ENCODE data around the gene PEPD.

The PEPD gene

DNA sequence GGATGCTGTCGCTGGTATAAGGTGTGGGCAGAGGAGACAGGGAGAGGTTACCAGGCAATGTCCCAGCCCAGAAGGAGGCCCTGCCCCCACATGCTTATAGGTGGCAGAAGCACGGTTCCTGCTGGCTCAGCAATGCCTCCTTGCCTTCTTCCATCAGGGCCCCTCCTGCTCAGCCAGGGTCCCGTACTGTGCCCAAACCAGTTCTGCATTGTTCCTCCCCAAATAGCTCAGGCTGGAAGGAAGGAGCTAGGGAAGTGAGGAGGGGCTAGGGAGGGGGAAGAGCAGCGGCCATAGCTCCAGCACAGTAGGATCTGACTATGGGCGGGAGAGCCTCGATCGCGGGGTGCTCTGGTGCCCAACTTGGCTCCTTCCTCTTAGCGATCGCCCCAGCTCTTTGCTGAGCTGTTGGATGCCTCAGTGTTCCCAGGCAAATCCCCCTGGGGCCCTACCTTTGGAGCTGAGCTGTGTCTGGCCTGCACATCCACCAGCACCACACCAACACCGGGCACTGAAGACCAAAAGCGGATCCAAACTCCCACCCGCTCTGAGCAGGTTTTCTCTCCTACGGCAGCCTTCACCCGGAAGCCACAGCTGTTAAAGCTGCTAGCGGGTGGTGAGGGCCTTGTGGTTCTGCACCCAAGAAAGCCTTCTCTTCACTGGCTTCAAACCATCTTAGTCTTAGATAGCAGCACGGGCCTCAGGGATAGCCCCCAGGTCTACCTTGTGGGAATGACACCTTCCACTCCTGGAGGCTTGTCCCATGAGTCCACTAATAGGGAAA lies 32.1 kb upstream of the PEPD start:
- H3K27ac ChIP-seq = no peak overlapping the region
- TF ChIP-seq, protein P1, sequence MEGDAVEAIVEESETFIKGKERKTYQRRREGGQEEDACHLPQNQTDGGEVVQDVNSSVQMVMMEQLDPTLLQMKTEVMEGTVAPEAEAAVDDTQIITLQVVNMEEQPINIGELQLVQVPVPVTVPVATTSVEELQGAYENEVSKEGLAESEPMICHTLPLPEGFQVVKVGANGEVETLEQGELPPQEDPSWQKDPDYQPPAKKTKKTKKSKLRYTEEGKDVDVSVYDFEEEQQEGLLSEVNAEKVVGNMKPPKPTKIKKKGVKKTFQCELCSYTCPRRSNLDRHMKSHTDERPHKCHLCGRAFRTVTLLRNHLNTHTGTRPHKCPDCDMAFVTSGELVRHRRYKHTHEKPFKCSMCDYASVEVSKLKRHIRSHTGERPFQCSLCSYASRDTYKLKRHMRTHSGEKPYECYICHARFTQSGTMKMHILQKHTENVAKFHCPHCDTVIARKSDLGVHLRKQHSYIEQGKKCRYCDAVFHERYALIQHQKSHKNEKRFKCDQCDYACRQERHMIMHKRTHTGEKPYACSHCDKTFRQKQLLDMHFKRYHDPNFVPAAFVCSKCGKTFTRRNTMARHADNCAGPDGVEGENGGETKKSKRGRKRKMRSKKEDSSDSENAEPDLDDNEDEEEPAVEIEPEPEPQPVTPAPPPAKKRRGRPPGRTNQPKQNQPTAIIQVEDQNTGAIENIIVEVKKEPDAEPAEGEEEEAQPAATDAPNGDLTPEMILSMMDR (conservative IDR thresholded peaks at IDR 0.05) = no peak

GRCh38 chr19:33552928-33553279 lies 31.3 kb upstream of the PEPD start:
- no peak overlapping the region for H3K27ac ChIP-seq
- TF ChIP-seq, protein P1 (conservative IDR thresholded peaks at IDR 0.05) = no peak

GRCh38 chr19:33552191-33552927 lies 30.8 kb upstream of the PEPD start:
- no peak overlapping the region for H3K27ac ChIP-seq
- TF ChIP-seq, protein P1 (conservative IDR thresholded peaks at IDR 0.05) = no peak

- H3K27ac ChIP-seq = no peak overlapping the region
- TF ChIP-seq, protein P1 (conservative IDR thresholded peaks at IDR 0.05) = no peak
Observed at GRCh38 chr19:33551676-33552075, 30.1 kb upstream of the PEPD start.

- no peak overlapping the region for H3K27ac ChIP-seq
- TF ChIP-seq, protein P1 (conservative IDR thresholded peaks at IDR 0.05) = no peak
Observed at GRCh38 chr19:33550768-33551167, 29.2 kb upstream of the PEPD start.

DNA sequence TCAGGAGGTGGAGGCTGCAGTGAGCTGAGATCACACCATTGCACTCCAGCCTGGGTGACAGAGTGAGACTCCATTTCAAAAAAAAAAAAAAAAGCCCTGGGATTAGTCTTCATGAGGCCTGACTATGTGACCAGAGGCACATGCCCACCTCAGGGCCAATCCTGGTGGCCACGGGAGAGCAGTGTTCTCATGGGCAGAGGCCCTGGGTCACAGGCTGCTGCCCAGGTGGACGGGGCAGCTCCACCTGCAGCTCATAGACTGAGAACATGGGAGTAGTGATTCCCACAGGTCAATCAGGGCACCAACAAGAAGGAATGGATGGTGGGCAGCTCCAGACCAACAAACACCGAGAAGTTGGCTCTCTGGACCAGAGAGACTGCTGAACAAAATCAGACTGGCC lies 26.1 kb upstream of the PEPD start:
- no peak overlapping the region for H3K27ac ChIP-seq
- TF ChIP-seq, protein P1 (conservative IDR thresholded peaks at IDR 0.05) = no peak

DNA sequence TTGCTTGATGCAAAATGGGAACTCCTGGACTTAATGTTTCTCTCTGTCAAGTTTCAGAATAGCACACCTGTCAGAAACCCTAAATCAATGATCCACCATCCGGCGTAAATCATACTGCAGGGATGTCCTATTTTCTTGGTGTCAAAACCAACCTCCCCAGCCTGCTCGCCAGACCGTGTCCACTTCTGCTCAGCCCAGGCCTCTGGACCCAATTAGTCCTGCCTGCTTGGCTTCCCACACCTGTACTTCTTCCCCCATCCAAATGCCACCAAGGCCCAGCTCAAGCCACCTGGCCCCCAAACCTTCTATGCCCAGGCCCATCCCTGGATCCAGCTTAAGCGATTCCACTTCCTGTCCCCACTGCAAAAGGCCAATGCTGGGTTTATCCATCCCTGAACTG lies 25.1 kb upstream of the PEPD start:
- TF ChIP-seq, protein P1 (conservative IDR thresholded peaks at IDR 0.05) = no peak
- no peak overlapping the region for H3K27ac ChIP-seq
